ENCODE measurements around the gene UBL4B.

GRCh38 chr1:110153407-110153950, 41.2 kb downstream of the UBL4B start:
- TF ChIP-seq CTCF (IDR thresholded peaks at IDR 0.05) (no peak), POLR2A (IDR thresholded peaks at IDR 0.05) (no peak)
